DOHH2 (cell line): Measurements from ENCODE around the gene URGCP.

Experiments used
- EZH2phosphoT487 ChIP-seq: fragments of 200-600 bp; sonication (generic); IDR thresholded peaks from 2 replicates; pipeline ENCODE4 v1.6.1; 2017; ENCODE audit warnings: borderline replicate concordance, mild to moderate bottlenecking, antibody characterized with exemption, low read length, moderate library complexity, mixed read lengths
- TF ChIP-seq, protein P1 (sequence below): fragments of 200-600 bp; sonication (generic); IDR thresholded peaks from one replicate; pipeline ENCODE4 v1.5.1; 2014; ENCODE audit warnings: antibody characterized with exemption, mild to moderate bottlenecking, low read depth, low read length; ENCODE audit not compliant: poor library complexity, severe bottlenecking

DNA sequence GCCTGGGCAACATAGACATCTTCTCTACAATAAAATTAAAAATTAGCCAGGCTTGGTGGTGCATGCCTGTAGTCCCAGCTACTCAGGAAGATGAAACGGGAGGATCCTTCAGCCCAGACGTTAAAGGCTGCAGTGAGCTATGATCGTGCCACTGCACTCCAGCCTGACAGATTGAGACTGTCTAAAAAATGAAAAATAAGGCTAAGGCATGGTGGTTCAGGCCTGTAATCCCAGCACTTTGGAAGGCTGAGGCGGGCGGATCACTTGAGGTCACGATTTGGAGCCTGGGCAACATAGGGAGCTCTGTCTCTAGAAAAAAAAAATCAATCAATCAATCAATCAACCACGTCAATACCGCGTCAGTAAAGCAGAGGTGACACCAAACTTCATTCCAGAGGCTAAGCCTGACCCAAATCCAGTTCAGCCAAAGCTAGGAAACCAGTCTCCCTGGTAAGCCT lies 68.2 kb downstream of the URGCP start:
- TF ChIP-seq, protein P1, sequence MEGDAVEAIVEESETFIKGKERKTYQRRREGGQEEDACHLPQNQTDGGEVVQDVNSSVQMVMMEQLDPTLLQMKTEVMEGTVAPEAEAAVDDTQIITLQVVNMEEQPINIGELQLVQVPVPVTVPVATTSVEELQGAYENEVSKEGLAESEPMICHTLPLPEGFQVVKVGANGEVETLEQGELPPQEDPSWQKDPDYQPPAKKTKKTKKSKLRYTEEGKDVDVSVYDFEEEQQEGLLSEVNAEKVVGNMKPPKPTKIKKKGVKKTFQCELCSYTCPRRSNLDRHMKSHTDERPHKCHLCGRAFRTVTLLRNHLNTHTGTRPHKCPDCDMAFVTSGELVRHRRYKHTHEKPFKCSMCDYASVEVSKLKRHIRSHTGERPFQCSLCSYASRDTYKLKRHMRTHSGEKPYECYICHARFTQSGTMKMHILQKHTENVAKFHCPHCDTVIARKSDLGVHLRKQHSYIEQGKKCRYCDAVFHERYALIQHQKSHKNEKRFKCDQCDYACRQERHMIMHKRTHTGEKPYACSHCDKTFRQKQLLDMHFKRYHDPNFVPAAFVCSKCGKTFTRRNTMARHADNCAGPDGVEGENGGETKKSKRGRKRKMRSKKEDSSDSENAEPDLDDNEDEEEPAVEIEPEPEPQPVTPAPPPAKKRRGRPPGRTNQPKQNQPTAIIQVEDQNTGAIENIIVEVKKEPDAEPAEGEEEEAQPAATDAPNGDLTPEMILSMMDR, result no peak
- no peak for TF ChIP-seq EZH2phosphoT487
